HS-5 (cell line): ENCODE results near the gene TENT4A.
"Not testable (repeated sequence)": the region's sequence is repeated elsewhere in the genome, so short reads cannot be mapped to it uniquely, and the experiment has no call there.

ENCODE experiments used
- DNase-seq: peaks from one replicate; pipeline ENCODE4 v3.0.0-alpha.2; 2012; ENCODE audit warnings: low read depth

Gene TENT4A

DNA sequence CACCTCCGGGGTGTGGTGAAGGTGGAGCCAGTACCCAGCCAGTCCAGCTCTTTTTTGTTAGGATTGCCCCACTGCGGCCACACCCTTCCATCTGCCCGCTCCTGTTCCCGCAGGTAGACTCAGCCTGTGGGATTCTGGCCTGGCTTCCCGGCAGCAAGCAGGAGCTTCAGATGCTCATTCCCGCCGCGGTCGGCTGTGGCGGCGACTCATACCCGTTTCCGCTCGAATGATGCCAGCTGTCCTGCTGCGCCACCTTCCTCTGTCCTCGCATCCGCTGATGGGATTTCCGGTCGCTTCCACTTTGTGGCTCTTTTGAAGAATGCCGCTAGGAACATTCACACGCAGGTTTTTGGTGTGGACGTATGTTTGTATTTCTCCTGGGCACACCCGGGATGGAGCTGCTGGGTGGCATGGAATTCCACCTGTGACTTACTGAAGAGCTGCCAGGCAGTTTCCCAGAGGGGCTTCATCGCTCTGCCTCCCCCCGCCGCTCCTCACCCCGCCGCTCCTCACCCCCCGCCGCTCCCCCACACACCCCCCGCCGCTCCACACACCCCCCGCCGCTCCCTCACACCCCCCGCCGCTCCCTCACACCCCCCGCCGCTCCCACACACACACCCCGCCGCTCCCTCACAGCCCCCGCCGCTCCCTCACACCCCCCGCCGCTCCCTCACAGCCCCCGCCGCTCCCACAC lies 60.3 kb downstream of the TENT4A start:
- DNase-seq, result no peak

DNA sequence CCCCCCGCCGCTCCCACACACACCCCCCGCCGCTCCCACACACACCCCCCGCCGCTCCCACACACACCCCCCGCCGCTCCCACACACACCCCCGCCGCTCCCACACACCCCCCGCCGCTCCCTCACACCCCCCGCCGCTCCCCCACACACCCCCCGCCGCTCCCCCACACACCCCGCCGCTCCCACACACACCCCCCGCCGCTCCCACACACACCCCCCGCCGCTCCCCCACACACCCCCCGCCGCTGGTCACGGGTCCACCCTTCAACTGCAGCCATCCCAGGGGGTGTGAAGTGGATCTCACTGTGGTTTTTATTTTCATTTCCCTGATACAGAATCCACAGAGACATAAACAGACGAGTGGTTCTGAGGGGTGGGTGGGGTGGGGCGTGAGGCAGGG lies 61.0 kb downstream of the TENT4A start:
- not testable (repeated sequence) for DNase-seq

DNA sequence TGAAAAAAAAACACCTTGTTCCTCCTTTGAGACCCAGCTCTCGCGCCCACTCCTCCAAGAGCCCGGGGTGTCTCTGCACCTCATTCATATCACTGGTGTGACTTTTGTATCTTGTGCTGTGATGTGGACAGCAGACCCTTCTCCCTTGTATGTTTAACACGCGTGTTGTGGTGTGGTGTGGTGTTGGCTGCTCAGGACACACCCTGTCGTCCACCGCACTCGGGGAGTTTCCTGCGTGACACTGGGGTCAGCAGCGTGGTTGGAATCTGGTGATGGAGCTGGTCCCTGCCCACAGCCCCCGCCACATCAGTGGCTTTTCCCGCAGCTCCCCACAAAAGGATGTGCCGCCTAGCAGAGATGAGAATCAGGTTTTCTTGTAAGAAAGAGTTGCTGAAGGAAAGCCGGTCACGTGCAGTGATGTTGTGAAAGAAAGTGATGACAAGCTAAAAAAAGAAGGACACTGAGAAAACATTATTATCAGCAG lies 61.5 kb downstream of the TENT4A start:
- no peak for DNase-seq

DNA sequence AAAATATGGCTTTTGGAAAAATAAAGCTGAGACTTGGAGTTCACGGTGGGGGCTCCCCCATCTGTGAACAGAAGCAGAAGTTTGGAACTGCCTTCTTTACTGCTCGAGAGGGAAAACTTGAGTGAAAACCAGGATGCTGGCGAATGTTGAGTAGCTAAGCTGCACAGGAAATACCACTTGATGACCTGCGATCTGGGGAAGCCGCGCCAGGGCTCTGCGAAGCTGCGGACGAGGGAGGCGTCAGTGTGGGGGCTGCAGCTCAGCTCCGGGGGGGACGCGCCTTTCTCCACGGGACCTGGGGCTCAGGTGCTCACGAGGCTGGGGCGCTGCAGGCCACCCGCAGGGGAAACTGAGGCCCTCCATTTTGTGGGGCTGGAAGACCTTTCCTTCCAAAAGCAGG lies 62.3 kb downstream of the TENT4A start:
- no peak for DNase-seq

DNA sequence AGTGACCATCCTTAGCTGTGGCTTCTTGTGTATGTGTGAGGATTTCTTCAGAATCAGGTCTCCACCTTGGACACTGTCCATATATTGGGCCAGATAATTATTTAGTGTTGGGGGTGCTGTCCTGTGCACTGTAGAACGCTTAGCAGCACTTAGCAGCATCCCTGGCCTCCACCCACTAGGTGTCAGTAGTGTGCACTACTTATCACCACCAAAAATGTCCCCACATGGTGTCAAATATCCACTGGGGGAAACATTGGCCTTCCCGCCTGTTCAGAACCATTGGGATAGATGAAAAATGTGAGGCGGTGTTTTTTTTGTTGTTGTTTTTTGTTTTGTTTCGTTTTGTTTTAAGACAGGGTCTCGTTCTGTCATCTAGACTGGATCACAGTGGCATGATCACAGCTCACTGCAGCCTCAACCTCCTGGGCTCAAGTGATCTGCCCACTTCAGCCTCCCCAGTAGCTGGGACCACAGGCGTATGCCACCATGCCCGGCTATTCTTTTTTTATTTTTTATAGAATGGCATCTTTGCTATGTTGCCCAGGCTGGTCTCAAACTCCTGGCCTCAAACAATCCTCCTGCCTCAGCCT lies 67.7 kb downstream of the TENT4A start:
- no peak for DNase-seq

DNA sequence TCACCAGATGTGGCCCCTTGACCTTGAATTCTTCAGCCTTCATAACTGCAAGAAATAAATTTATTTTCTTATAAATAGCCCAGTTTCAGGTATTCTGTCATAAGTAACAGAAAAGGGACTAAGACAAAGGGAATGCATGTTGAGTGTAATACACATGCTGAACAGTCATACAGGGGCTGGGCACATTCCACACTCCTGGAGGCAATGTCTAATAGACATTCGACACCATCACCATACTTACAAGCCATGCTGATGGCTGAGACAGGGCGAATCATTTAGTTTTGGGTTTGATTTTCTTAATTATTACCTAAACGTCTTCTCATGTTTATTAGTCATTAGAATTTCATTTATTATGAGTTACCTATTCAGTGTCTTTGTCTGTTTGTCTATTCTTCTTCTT lies 68.5 kb downstream of the TENT4A start:
- peak; percentile 20 for DNase-seq

DNA sequence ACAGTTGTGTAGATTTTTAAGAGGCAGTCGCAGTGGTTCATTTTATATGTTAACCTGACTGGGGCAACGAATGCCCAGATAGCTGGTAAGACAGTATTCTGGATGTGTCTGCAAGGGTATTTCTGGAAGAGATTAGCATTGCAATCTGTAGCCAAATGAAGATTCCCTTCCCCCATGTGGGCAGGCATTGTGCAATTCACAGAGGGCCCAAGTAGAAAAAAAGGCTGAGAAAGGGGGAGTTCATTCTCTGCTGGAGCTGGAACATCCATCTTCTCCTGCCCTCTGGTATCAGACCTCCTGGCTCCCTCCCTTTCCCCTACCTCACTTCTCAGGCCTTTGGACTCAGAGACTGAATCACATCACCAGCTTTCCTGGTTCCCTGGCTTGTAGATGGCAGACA lies 70.6 kb downstream of the TENT4A start:
- no peak for DNase-seq

DNA sequence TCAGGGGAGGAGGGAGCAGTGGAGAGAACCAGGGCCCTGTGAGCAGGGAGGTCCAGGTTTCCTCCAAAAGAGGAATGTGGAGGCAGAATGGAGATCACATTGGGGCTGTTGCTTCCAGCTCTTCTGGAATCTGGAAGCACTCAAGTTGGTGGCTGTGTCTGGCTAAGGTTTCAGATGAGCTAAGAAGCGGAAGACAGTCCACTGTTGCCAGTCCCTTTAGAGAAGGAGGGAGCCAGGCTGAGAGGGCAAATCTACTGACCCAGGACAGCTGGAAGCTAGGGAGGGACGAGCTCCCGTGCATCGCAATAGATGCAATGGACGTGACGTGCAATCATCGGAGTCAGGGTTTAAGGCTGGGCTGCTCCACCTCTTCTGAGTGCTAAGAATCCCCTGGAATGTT lies 71.2 kb downstream of the TENT4A start:
- no peak for DNase-seq

DNA sequence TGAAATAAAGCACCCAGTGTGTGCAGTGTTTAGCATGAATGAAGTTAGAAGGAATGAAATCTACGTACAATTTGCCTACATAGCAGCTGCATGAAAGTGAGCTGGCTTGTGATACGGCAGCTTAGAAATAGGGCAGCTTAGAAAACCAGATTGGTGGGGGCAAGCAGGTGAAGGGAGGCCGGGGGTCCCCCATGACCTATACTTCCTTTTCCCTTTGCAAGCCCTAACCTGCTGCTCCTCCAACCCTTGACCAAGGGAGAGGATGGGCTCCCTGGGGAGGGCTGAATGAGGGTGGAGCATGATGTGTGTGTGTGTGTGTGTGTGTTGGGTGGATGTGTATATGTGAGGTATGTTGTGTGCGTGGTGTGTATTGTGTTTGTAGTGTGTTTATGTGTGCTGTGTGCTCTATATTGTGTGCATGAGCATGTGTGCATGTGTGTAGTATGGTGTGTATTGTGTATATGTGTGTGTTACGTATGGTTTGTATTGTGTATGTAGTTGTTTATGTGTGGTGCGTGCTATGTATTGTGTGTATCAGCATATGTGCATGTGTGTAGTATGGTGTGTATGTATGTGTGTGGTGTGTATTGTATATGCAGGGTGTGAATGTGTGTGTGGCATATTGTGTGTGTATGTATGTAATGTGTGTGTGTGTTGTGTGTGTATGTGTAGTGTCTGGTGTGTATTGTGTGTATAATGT lies 72.1 kb downstream of the TENT4A start:
- no peak for DNase-seq

DNA sequence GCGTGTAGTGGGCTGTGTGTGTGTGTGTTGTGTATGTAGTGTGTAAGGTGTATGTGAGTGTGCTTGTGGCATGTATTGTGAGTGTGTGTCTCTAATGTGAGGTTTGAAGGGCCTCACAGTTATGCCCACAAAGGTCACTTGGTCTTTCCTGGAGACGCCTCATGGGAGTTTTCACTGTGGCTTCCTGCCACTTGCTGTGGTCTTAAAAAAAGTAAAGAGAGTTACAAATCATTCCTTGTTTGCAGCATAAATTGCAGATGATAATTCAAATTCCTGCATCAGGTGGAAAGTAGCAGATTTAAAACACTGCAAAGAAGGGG lies 72.6 kb downstream of the TENT4A start:
- no peak for DNase-seq

DNA sequence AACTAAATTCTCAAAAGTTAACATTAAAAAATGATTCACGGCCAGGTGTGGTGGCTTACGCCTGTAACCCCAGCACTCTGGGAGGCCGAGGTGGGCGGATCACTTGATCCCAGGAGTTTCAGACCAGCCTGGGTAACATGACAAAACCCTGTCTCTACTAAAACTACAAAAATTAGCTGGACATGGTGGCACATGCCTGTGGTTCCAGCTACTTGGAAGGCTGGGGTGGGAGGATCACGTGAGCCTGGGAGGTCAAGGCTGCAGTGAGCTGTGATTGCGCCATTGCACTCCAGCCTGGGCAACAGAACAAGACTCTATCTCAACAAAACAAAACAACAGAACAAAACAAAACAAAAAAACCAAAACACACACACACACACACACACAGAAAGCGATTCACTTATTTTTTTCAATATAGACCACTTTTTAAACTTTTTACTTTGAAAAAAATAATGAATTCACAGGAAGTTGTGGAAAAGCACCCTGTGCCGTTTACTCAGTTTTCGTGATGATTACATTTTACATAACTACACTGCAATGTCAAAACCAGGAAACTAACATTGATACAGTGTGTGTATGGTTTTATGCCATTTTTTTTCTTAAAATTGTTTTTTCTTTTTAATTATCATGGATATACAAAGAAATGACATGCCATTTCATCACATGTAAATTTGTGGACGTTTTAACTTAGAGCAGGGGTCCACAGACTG lies 73.7 kb downstream of the TENT4A start:
- DNase-seq, result no peak

DNA sequence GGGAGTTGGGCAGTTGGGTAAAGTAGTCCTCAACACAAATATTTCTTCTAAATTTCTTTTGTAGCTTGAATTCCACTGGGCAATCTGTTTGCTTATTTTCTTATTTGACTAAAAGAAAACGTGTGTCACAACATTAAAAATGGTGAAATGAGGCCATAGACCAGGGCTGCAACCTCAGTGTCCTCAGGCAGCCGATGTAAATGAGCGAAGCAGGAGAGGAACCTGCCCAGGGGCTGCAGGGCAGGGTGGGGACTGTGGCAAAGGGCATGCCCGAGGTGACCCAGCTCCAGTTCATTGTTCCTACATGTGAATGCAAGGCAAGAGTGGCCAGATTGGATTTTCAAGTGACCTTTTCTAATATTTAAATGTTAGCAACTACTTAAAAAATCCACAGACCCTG lies 74.7 kb downstream of the TENT4A start:
- DNase-seq, result no peak

DNA sequence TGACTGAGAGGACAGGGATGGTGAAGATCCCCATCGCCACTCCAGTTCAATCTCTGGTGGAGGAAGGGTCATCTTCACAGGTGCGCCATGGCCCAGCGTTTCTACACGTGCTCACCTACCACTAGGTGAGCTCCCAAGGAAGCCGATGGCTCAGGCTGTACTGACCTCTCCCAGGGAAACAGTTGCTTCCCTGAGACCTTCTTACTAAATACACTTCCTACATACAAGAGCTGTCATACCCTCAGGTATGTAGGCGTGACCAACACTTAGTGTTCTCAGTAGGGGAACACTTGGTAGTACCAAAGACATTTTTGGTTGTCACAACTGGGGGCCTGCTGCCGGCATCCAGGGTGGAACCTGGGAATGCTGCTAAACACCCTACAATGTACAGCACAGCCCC lies 75.2 kb downstream of the TENT4A start:
- no peak for DNase-seq

DNA sequence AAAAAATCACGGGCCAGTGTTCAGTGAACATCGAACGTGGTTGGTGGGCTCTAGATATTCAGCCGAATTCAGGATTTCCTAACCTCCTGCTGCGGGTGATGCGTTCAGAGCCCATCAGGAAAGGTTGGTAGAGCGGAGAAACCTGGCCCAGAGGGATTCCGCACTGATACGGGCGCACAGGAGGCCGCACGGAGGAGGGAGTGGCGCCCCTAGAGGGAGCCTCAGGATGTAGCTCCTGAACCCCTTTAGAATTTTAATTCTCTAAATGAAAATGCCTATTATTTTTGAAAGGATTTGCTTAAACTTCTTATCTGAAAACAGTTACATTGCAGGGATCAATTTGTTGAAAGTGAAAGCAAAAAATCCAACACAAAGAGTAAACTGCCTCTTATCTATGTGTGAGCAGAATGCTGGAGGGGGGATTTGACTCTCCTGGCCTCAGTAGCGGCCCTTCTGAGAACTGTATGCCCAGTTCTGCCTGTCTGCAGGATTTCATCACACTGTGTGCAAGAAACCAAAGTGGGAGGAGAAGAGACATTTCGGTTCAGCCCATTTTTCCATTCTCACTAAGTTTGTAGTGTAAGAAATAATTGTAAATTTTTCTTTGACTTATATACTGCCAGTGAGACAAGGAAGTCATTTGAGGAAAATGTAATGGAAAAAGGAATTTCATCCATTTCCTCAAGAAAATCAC lies 75.9 kb downstream of the TENT4A start:
- DNase-seq, result no peak

DNA sequence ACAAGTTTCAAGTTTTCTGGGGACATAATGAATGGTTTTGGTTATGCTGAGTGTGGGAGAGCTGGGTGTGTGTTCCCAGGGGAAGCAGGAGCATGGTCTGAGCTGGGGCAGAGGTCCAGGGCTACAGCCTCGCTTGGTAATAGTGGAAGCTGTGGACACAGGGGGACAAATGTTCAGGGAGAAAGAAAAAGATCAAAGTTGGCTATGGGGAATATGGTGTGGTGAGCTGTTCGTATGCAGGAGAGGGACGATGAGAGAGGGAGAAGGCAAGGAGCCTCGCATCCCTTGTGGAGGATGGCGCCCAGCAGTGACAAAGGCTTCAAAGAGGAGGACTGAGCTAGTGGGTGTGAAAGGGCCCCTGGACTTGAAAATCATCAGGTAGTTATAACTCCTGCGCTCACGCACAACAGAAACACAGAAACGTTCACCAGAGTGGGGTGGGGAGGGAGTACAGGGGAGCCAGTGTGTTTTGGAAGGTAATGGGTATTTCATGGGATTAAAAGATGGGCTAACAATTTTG lies 77.2 kb downstream of the TENT4A start:
- no peak for DNase-seq

DNA sequence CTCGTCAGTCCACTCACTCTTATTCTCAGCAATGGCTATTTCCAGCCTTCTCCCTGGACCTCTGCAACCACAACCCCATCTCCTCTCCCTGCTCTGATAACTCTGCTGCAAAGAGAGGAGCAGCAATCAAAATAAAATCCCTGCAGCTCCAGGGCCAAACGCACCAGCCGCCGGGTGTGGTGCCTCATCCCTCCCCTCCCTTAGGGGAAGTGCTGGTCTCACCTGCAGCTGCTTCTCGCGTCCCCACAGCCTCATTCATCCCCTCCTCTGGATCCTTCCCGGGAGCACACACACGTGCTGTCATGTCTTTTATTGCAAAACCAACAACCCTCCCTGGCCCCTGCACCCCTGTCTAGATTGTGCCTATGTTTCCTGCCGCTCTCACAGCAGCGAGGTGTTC lies 77.8 kb downstream of the TENT4A start:
- no peak for DNase-seq

DNA sequence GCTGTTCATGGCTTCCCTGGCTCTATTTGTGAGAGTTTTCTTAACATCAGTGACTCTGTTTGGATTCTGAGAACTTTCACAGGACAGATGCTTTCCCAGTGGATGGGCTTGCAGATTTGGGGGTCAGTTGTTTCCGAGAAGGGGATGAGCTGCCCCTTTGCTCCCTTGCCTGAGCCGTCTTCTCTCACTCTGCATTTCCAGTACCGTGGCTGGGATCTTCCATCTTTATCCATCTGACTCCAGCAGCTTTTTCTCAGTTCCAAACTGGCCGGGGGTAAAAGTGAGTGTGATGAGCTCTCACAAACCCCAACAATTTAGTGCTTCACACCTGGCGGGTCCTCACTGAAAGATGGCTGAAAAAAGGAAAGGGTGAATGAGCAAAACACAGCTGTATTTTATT lies 79.1 kb downstream of the TENT4A start:
- no peak for DNase-seq

DNA sequence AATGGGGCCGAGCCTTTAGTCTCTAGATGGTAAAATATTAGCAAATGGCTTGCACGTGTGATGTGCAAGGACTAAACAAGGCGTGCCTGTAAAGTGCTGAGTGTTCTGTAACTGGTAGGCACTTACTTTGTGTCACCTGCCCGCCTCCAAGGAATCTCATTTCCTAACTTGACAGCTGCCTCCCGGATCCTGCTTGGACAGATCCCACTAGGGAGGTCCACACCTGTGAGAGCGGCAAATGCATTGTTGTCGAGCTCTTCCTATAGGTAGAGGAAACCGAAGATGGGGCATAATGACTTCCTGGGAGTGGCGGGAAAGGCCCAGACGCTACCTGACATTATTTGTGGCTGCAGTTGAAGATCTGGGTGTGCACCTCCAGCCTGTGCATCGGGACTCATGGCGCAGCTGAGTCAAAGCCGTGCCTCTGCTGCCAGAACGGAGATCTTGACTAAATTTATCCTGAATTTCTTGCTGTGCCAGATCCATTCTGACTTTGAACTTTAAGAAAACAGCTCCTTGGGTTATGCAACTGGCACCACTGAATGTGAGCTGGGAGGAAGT lies 79.8 kb downstream of the TENT4A start:
- DNase-seq, result no peak

DNA sequence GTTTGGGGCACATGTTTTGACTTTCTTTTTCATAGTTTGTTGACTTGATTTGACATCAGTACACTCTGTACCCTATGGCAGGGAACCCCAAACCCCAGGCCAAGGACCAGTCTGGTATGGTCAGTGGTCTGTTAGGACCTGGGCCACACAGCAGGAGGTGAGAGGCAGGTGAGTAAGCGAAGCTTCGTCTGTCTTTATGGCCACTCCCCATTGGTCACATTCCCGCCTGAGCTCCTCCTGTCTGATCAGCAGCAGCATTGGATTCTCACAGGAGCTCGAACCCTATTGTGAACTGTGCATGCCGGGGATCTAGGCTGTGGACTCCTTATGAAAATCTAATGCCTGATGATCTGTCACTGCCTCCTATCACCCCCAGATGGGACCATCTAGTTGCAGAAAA lies 88.0 kb downstream of the TENT4A start:
- no peak for DNase-seq

DNA sequence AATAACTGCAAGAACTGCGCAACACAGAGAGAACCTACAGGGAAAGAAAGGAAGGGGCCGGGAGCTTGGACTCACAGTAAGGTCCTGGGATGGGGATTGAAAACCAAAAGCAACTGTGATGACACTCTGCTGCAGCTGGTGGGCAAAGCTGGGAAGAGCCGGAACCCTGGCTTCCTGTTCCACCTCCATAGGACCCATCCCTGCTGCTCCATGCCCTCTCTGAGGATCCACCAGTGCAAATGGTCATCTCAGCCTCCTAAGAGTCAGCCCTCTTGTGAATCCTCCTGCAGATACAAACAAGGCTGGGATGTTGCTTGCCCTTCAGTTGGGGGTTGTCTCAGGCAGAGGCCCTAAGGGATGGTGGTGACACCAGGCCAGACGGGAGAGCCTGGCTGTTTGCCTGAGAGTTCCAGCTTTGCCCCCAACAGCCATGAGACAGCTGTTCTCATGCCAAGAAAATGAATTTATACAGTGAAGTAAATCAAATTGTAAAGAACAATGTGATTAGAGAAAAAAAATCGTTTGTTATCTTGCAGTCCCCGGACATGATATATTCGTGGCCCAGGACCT lies 90.8 kb downstream of the TENT4A start:
- no peak for DNase-seq

DNA sequence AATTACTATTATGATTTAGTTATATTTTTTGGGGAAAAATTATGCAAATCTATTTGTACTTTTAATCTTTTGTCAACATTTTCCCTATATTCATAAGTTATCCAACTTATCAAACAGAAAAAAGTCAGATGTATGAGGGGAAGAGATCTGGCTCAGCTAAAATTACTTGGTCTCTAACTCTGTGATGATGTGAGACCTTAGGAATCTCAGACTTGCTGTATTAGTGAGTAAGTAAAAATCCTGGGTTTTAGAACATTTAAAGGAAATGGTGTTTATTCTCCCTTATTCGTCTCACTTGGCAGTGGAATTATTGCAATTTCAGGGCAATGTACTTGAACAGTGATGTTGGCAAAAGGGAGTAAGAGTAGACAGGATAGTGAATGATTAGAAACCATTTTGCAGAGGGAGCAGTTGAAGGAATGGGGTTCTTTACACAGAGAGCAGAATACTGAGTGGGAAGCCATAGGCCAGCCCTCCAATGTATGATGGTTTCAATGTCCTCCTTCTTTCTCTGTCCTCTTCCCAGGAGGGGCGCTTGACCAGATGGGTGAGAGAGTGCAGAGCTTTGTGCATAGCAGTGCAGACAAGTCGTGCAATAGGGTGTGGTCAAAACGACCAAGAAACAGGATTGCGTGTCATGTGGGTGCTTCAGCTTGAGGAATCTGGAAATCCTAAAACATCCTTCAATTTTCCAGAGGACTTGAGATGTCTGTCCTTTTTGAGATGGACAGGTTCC lies 91.7 kb downstream of the TENT4A start:
- DNase-seq, result no peak
